Measurements from ENCODE around the gene IL1RN. TPM values are rescaled to one million over a fixed set of nuclear protein-coding genes. Genes with fewer than 3 reads are reported as not detected.

Gene IL1RN
- total and polyA plus RNA-seq, 2 donors (not counting 3 experiments of a cell fraction or from before 2014, with no cell fraction given), result not detected

DNA sequence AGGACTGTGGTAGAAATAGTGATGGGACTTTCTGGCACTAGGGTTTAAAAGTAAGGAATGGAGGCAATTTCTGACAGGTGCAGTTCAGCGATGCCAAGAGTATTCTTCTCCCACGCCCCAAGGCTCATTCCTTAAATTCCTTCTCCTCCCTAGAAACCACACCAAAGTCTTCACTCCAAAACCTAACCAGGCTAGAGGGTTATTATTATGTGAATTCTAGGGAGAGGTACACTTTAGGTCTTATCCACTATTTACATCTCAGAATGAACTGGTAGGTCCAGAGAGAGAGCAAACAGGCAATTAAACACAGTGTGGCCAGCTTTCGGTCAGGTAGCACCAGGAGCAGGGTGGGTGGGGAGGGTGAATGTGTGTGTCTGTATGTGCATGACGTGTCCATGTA, 48.3 kb upstream of the IL1RN start:
- Histone ChIP-seq H3K4me3 (replicated peaks in 1 of 3; ENCODE audit: insufficient read depth in 1 of 3, low read depth in 1 of 3, low read length in 3 of 3) (no peak overlapping the region), H3K27ac (ENCODE audit: insufficient read depth, low read depth, low read length) (no peak overlapping the region), H4K20me1 (replicated peaks; ENCODE audit: control insufficient read depth, extremely low read depth, insufficient read depth, low read length) (no peaks in the 10 kb centered on the region), H3K9me3 (replicated peaks; ENCODE audit: control insufficient read depth, insufficient read depth, low read length) (no peaks in the 10 kb centered on the region), H3K9me1 (replicated peaks; ENCODE audit: control insufficient read depth, extremely low read depth, insufficient read depth, low read length) (no peaks in the 10 kb centered on the region), H3K9ac (replicated peaks; ENCODE audit: extremely low read depth, insufficient read depth, low read length) (no peak overlapping the region), H2AFZ (ENCODE audit: low read depth, low read length) (no peak overlapping the region), H3K36me3 (ENCODE audit: control insufficient read depth in 2 of 2, extremely low read depth in 1 of 2, insufficient read depth in 2 of 2, low read length in 2 of 2) (no peaks in the 10 kb centered on the region), H3K27me3 (ENCODE audit: control insufficient read depth in 2 of 2, insufficient read depth in 2 of 2, low read length in 2 of 2) (peaks cover 3 to 10% of the 10 kb centered on the region in 2 experiments), H3K4me1 (ENCODE audit: control insufficient read depth, extremely low read depth, insufficient read depth, low read length) (no peaks in the 10 kb centered on the region), H3K4me2 (ENCODE audit: insufficient read depth, low read length) (no peak overlapping the region), H3K79me2 (ENCODE audit: control insufficient read depth, insufficient read depth, low read length) (no peaks in the 10 kb centered on the region)
- no TSS peak for BruUV-seq (replicated peaks)
- intact Hi-C loops (cut with micrococcal nuclease) (no loop called here), dilution Hi-C loops (cut with MboI; ENCODE audit: extremely low pct_ligation_motif_present, low sequenced_read_pairs) (no loop called here)
- FAIRE-seq (no peak), DNase-seq (ENCODE audit: low read depth, low spot score) (no peak)
- ChIA-PET CTCF (interaction anchor here (1.1 to 3.1 kb wide), 7 partner anchors 10 to 311 kb away, joined by 3 to 63 read pairs (median 7); no protein-coding TSS in a partner anchor), POLR2A (no interaction called here)
- TF ChIP-seq MYC (IDR thresholded peaks at IDR 0.05; ENCODE audit: low read depth, low read length) (no peak), FOS (IDR thresholded peaks at IDR 0.05; ENCODE audit: borderline replicate concordance, insufficient read depth, low read length) (no peak), POLR2AphosphoS5 (IDR thresholded peaks at IDR 0.05; ENCODE audit: insufficient read depth, low read depth, low read length) (no peak), GATA2 (IDR thresholded peaks at IDR 0.05; ENCODE audit: insufficient read depth, insufficient read length, low read depth, low read length) (no peak), EZH2 (IDR thresholded peaks at IDR 0.05; ENCODE audit: borderline replicate concordance, low read depth, low read length, severe bottlenecking) (no peak), JUN (IDR thresholded peaks at IDR 0.05; ENCODE audit: borderline replicate concordance, insufficient read depth, insufficient read length, low read depth) (no peak), POLR2A (IDR thresholded peaks at IDR 0.05; ENCODE audit: low read depth, low read length) (no peak)
- TF ChIP-seq, protein P1, sequence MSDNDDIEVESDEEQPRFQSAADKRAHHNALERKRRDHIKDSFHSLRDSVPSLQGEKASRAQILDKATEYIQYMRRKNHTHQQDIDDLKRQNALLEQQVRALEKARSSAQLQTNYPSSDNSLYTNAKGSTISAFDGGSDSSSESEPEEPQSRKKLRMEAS (IDR thresholded peaks at IDR 0.05; ENCODE audit: insufficient read depth, insufficient read length), result no peak
- TF ChIP-seq, protein P2, sequence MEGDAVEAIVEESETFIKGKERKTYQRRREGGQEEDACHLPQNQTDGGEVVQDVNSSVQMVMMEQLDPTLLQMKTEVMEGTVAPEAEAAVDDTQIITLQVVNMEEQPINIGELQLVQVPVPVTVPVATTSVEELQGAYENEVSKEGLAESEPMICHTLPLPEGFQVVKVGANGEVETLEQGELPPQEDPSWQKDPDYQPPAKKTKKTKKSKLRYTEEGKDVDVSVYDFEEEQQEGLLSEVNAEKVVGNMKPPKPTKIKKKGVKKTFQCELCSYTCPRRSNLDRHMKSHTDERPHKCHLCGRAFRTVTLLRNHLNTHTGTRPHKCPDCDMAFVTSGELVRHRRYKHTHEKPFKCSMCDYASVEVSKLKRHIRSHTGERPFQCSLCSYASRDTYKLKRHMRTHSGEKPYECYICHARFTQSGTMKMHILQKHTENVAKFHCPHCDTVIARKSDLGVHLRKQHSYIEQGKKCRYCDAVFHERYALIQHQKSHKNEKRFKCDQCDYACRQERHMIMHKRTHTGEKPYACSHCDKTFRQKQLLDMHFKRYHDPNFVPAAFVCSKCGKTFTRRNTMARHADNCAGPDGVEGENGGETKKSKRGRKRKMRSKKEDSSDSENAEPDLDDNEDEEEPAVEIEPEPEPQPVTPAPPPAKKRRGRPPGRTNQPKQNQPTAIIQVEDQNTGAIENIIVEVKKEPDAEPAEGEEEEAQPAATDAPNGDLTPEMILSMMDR (IDR thresholded peaks at IDR 0.05; ENCODE audit: extremely low read depth in 1 of 2, insufficient read depth in 1 of 2, low read depth in 1 of 2, low read length in 2 of 2), result no peak
